ENCODE measurements around the gene EIF4A2. TPM values are rescaled to one million over a fixed set of nuclear protein-coding genes. Genes with fewer than 3 reads are reported as not detected.
"Not testable (repeated sequence)": the region's sequence is repeated elsewhere in the genome, so short reads cannot be mapped to it uniquely, and the experiment has no call there.

The EIF4A2 gene
- polyA plus RNA-seq, 3 donors, result 718 to 864 (median 851) TPM

DNA sequence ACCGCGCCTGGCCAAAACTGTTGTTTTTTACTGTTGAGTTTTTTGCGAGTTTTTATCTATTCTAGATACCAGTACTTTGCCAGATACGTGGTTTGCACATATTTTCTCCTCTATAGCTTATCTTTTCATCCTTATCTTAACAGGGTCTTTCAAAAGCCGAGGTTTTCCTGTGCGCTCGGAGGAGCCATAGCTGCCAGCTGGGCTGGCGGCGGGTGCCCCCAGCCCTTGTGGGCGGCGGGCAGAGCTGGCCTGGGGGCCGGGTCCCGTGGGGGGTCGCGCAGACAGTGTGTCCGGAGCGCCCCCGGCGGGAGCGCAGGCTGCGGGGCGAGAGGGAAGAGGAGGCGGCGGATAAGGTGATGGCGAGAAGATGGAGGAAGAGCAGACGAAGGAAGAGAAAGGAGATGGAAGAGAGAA, 11.1 kb upstream of the EIF4A2 start:
- DNase-seq, result no peak

DNA sequence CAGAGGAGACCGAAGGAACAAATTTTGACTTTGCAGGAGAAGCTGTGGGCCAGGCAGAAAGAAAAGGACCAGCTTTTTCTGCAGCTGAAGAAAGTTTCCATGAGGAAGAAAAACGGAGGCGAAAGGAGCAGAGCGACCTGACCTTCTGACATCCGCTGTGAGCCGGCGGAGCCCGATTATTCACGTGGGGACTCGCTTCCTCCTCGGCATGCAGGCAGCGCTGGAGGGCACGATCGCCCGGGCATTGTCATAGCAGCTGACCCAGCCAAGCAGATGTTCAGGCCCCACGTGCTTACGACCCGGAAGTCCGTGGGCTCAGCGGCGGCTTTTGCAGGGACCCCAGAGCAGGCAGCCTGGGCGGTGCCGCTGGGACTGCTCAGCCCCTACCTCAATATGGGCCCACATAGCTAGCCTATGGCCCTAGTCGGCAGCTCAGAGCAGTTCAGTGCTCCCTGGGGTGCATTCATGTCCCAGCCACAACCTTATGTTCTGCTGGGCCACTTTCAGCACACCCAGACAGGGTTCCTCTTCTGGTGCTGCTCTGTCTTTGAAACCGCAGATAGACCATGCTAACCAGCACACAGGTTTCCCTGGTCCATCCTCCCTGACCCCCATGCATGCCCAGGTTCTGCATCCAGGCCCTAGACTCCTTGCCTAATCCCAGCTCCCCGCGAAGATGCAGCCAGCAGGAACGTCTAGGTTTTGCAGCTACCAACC, 10.5 kb upstream of the EIF4A2 start:
- DNase-seq, result no peak

DNA sequence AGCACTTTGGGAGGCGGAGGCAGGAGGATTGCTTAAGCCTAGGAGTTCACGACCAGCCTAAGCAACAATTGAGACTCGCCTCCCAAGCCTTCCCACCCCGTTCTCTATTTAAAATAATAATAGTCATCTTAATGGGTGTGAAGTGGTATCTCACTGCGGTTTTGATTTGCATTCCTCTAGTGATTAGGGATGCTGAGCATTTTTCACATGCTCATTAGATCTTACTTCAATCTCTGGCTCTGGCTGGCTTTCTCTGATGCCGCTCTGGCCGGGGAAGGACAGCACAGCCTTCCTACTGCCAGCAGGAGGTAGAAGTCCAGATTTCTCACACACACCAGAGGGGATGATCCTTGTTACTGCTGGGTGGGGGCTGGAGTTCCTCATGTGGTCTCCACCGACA, 7.4 kb upstream of the EIF4A2 start:
- no peak for DNase-seq

DNA sequence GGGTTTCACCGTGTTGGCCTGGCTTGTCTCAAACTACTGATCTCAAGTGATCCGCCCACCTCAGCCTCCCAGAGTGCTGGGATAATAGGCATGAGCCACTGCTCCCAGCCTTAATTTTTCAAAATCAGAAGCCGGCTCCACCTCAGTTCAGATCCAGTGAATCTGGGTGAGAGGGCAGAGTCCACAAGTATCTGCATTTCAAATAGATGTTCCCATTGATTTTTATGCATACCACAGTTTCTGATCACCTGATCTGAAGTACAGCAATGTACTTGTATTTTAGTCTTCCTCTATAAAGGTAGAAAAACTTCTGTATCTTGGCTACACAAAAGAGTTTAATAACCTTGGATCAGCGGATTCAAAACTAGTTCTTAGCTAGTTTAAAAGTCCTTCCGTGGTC, 4.2 kb upstream of the EIF4A2 start:
- no peak for DNase-seq

DNA sequence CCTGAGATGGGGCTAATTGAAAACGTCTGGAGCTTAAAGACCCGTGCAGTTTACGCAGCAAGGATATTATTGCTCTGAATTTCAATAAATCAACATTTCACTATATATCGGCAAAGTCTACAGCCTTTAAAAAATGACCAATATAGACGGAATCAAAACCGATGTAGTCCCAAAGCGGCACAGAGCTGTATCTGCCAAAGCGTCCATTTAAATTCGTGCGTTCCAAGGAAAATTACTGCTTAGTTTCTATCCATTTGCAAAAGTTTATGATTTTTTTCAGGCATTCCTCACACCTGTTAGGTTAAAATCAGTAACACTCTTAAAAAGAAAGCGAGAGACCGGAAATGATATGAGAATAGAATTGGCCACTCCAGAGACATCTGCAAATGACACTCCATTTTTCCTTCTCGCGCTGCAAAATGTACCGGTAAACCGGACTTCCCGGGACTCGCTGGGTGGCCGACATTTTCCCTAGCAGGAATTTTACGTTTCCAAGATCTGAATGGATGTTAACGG, 777 bp upstream of the EIF4A2 start:
- no peak for DNase-seq

DNA sequence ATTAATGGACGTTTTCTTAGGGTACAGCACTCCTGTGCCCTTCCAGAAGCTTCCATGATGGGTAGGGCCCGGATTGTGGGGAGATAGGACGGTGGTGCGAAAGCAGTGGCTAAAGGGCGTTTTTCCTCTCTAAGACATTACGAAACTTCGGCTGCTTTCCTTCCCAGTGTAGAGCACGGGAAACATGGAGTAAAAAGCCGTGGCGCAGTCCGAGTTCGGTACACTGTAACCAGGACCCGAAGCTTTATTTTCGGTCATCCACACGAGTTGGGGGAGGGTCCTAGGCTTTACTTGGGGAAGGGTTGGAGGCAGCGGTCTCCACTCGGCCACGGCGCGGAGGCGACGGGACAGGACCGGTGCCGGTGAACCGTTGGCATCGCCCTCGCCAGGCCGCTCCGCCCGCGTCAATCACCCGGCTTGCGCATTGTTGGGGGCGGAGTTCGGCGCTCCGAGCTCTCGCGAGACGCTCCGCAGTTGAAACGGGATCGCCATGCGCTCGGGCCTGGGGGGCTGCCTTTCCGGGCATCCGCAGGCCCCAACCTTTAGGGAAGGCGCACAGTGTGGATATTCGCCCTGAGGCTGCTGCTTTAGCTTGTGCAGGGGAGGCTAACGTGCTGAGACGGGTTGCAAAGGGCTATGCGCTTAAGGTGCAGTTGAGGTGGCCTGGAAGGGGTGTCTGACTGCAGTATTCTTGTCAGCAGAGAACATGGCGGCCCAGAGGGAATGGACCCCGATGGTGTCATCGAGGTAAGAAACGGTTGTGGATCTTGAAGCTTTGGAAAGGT, 546 bp downstream of the EIF4A2 start:
- peak; percentile 78 for DNase-seq

DNA sequence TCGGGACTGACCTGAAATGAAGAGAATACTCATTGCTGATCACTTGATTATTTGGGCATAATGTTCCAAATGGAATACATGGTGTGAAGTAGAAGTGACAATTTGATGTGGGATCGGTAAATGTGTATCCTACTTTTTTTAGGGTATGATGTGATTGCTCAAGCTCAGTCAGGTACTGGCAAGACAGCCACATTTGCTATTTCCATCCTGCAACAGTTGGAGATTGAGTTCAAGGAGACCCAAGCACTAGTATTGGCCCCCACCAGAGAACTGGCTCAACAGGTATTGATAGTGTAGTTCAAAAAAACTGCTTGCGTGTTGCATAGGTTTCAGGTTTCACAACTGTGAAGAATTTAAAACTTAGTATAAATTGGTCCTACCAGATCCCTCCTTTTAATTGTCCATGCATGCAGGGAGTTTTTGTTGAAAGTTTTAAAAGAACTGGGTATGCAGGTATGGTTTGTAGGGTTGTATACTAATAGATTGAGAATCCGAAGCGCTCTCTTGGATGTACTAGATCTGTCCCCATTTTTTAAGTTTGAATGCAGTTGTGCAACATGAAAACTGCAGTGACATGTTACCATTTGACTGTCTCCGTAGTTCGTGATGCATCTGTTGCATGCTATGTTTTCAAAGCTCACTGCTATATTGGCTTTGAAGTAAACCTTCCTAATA, 1.6 kb downstream of the EIF4A2 start:
- no peak for DNase-seq

DNA sequence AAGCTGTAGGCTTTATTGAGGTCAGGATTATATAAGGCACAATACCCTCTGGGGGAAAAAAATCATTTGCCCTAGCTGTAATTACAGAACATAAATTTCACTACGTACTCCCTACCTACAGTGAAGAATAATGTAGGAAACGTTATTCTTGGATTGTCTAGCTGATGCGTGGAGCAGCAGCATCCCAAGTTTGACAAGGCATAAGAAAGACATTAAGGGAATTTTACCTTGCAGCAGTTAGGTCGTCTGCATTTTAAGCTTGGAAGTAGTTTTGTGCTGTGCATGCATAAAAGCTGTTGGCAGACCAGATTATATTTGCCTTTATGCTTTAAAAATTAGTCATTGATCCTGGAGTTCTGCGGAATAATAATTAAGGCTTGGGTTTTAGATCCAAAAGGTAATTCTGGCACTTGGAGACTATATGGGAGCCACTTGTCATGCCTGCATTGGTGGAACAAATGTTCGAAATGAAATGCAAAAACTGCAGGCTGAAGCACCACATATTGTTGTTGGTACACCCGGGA, 2.2 kb downstream of the EIF4A2 start:
- DNase-seq, result no peak

DNA sequence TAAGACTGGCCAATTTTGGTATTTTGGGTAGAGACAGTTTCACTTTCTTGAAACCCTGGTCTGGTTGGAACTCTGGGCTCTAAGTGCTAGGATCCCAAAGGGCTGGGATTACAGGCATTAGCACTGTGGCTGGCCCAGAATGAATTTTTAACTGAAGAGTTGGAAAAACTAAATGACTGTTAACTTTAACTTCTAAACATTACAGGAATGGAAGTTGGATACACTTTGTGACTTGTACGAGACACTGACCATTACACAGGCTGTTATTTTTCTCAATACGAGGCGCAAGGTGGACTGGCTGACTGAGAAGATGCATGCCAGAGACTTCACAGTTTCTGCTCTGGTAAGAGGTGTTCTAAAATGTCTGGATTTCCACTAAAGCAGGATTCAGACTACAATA, 3.5 kb downstream of the EIF4A2 start:
- no peak for DNase-seq

DNA sequence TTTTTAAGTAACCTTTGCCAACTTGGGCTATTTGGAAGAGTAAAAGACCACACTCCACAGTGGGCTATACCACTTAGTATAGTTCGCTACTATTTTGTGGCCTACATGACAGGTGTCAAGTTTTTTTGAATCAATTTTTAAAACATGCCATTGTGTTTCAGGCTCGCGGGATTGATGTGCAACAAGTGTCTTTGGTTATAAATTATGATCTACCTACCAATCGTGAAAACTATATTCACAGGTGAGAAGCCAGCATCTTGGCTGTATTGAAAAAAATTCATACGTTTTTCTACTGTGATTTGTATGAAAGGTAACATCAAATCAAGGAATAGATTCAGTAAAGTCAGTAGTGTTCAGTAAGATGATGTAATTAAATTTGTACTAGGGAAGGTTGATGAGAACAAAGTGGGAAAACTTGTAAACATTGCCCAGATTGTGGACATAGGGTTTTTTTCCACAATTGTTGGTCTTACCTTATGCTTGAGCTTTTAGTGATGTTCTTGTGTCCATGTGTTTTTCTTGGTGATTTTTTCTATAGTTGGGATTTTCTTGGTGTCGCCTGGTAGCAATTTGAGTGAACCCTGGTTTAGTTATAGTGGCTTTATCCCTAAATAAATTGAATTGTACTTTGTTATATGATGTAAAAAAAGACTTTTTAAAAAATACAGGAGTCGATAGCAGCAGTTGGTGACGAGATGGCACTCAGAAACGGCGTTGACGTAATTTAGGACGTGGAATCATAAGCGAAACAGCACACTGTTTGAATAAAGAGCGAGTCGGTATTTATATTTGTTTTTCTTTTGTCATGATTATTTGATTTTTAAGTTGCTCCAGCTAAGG, 4.5 kb downstream of the EIF4A2 start:
- no peak for DNase-seq

DNA sequence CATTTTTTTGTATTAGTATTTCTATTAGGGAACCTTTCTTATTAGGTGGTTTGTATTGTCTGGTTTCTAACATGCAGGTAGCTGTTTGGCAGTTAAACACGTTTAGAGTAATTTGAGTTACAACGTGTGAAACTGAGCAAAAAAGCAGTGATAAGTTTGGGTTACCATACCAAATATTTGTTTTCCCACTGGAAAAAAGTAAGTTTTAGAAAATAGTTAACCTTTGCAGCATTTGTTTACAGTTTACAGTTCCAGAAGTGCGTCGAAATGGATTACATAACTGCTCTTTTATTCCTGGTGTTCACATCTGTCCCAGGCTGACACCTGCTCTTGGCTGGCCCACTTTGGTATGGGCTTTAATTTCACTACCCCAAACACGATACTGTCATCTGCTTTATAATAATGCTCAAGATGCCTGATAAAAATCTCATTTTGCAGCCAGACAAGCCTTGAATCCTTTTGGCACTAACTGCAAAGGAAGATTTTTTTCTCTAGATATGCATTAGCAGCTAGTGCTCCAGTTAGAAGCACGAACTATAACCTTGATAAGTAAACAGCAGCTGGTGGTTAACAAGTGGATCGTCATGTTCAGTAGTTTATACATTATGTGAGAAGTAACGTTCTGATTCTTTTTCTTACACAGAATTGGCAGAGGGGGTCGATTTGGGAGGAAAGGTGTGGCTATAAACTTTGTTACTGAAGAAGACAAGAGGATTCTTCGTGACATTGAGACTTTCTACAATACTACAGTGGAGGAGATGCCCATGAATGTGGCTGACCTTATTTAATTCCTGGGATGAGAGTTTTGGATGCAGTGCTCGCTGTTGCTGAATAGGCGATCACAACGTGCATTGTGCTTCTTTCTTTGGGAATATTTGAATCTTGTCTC, 5.3 kb downstream of the EIF4A2 start:
- DNase-seq, result no peak

DNA sequence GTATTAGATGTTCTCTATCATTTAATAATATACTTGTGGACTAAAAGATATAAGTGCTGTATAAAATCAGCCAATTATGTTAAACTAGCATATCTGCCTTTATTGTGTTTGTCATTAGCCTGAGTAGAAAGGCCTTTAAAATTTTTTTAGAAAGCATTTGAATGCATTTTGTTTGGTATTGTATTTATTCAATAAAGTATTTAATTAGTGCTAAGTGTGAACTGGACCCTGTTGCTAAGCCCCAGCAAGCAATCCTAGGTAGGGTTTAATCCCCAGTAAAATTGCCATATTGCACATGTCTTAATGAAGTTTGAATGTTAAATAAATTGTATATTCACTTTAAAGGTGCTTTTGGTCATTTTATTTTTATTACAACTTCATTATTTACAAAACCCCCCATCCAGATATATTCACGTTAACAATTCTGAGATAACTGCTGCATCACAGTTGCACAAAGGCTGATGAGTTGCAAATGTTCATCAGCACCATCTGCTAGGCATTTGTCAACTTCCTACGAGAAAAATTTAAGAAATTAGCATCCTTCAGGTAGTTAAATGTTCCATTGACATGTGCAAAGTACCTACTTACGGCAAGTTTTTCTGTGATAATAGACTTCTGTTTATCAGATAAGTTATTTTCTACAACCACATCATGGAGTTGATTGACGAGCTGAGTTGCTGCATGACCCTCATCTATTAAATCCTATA, 6.3 kb downstream of the EIF4A2 start:
- DNase-seq, result no peak

DNA sequence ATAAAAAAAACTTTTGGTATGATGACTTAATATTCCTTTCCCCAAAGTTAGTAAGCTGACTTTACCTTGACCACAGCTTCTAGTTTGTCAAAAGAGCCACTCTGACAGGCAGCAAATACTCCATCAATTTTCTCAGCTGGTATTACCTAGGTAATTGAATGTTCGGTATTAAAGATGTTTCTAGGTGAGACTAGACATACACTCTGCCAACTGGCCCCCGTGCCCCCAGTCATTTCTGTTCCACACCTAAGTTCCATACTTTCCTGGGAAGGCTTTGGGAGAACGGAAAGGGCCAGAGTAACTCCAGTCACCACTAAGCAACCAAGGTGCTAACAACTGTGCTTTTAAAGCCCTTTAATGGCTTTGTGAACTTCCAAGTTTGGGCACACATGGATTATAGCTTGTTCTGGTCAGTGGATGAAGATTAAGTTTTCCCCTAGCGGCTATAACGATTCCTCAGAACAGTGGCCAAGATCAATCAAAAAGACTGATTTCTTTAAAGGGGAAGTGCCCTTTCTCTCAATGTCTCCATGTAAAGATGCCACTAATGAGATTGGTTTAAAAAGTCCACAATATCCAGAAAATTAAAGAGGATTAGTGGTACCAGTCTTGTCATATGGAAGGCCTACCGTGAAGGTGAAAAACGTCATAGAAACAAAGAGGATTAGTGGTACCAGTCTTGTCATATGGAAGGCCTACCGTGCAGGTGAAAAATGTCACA, 7.0 kb downstream of the EIF4A2 start:
- DNase-seq, result no peak

DNA sequence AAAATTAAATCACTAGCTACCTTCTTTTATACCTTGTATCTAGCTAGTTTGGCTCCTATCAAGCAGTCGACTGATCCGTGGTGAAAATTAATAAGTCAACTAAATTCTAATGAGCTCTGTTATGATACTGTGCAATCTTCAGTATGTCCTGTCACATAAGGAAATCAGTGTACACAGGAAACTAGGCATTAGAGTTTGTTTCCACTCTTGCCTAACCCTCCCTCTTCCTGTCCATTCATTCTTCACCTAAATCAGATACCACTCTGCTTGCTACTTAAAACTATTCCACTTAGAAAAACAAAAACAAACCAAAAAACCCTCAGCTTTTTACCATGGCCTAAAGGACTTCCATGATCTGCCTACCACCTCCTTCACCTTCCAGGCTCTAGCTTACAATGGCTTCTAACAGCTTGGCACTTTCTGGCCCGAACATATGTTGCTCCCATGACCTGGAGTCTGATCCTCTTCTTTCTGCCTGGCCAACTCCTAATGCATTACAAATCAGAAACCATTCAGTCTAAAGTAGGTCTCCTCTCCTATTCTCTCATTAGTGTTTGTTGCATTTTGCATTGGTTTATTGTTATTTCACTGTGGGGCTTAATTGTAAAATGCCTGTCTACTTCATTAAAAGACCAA, 15.0 kb downstream of the EIF4A2 start:
- DNase-seq, result no peak

DNA sequence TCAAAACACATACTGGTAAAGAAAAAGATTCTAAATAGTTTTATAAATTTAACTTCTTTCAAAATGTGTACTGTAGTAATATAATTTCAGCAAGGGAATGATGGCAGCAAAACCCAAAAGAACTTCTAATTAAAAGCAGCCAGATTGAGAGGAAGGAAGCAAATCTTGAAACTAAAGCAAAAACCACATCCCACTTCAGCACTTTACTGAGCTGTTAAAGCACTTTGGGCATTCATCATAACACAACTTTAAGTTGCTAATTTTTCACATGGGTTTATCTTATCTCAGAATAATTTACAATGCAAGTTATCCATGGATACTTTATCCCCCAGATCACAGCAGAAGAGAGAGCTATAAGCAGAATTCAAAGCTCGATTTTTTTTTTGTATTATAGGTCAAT, 16.9 kb downstream of the EIF4A2 start:
- DNase-seq, result no peak

DNA sequence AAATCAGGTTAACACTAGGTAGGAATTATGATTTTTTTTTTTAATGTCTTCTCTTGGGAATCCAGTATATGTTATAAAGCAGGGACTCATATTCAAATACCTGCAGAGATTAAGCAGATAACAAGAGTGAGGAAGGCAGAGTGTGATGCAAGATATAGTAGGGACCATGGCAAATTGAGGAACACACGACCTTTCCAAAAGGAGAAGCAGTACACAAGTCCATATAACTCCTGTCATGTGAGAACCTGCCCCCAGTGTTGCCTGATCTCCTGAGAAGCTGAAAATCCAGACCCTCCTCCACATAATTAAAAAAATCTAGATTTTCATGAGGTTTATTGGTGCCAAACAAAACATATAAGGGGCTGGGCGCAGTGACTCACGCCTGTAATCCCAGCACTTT, 19.3 kb downstream of the EIF4A2 start:
- no peak for DNase-seq

DNA sequence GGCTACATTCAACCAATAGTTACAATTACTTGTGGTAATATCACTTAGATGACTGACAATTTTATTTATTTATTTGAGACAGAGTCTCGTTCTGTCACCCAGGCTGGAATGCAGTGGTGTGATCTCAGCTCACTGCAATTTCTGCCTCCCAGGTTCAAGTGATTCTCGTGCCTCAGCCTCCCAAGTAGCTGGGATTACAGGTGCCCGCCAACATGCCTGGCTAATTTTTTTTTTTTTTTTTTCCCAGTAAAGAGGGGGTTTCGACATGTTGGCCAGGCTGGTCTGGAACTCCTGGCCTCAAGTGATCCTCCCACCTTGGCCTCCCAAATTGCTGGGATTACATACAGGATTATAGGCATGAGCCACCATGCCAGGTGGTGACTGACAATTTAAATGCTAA, 20.1 kb downstream of the EIF4A2 start:
- DNase-seq, result not testable (repeated sequence)
